ENCODE measurements around the gene IRF4.
"Not testable (repeated sequence)": the region's sequence is repeated elsewhere in the genome, so short reads cannot be mapped to it uniquely, and the experiment has no call there.

The IRF4 gene

DNA sequence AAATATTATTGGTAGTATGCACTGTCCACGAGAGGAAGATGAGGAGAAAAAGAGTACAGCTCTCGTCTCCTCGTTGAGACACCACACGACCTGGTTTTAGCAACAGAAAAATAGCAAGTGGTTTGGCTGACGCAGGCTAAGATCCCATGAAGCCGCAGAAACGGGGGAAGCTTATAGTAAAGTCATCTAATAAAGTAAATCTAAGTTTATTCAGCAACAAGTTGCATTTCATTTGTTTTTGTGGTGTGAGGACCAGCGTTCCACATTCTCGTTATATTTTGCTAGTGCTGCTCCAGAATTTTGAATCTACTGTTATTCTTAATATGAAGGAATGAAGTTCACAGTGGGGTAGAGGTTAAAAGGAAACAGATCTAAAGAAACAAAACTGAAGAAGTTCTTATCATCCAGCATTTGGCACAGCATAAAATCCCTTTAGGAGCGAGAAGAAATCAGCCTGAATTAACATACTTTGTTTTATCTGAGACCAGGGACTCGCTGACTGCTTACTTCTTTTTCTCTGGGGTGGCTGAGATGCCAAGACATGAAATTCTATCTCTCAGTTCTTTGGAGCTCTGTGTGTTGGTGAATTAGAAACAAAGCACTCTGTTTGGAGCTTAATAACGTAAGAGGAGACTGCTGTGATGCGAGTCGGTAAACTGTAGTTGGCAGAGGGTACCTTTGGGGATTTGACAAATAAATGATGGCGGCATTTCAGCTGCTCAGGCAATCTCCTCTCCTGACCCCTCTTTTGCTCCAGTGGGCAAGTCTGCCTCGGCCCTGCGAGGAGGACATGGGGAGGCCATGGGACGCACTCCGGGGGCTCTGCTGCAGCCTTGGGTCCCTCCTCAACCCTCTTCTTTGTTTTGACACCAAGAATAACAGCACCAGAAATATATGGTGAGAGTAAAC, 24.9 kb upstream of the IRF4 start:
- no peak for DNase-seq (ENCODE audit: low spot score)

DNA sequence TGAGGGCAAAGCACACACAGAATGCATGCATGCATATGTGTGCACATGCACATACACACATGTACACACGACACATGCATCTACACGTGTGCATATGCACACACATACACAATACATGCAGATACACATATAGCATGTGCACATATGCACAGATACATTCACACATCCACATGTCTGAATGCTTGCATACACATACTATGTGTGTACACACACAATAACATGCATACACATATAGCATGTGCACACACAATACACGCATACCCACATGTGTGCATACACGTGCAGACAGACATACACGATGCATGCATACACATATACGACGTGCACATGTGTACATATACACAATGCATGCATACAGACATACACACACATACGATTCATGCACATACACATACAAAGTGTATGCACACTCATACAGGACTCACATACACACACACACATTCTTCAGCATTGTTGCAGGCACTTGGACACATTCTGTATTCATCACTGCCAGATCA, 24.2 kb upstream of the IRF4 start:
- DNase-seq (ENCODE audit: low spot score): no peak

DNA sequence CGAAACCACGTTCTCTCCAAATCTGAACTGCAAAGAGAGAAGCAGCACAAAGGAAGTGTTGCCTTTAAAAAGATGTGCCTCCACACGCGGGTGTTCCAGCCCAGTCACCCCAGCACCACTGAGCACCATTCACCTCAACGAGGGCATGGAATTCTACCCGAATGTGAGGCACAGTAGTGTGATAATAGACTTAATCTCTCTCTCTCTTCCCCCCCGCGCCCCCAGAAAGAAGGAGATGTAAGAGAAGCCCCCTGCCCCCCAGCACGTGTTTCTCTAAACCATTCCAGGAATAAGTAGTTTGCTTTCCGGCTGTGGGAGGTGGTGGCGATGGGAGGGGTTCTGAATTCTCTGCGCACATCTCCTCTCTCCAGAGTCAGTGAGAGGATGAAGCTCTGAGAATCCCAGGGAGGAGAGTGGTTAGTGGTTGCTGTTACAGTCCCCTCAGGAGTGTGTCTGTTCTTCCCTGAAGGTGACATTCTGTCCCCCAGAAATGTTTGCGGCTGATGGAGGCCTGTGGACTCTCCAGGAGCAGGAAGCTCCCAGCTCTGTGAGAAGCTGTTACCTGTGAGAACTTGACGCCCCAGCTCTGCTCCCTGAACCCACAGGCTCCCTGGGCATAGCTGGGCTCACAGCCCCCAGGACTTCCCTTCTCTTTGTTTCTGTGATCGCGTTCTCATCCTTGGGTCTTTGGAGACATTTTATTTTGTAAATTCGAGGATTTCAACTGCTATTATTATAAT, 23.5 kb upstream of the IRF4 start:
- no peak for DNase-seq (ENCODE audit: low spot score)

DNA sequence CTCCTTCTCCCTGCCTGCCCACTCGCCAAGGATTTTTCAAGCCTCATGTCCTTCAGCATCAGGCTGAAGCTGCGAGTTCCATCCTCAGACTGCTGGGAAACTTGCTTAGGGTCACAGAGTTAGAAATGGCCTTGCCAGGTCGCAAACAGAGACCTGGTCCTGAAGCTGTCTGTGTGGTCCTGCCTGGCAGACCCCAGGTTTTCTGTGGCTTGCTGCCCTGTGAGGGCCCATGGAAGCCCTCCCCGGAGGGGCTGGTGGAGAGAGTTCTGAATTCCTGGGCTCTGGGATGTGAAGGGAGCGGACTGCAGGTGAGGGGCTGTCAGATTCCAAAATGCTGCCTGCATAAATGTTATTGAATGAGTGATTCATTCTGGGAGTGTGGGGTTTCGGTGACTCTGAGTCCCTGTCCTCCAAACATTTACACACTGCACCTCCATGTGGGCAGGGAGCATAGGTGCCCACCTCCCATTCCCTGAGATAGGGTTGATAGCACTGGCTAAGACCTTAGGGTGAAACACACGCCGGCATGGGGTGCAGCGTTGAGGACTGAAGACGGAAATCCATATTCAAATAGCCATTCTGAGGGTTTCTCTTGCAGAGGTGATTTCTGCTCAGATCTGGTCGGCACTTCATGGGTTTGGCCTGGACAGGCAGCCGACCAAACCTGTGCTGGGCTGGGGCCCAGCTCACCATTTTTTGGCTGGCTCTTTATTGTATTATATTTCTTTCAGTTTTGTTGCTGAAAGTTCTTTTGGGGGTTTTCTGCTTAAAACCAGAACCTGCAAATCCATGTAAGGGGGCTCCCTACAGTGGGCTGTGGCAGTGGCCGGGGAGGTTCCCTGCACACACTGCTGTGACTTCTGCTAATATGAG, 21.8 kb upstream of the IRF4 start:
- no peak for DNase-seq (ENCODE audit: low spot score)

DNA sequence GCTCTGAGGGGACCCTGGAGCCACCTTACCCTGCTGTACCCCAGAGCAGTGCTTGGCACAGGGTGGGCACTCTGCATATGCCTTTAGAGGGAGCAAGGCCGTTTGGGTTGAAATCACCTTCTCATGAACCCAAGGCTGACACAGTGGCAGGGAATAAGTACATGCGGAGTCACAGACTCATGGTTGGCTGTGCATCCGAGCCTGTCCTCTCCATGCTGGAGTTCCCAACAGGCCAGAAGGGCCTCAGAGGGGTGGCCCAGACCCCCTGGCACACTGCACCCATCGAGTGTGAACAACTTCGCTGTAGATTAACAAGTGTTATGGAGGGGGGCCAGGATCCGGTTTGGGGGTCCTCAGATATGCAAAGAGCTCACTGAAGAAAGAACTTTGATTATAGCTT, 21.0 kb upstream of the IRF4 start:
- DNase-seq (ENCODE audit: low spot score): no peak

DNA sequence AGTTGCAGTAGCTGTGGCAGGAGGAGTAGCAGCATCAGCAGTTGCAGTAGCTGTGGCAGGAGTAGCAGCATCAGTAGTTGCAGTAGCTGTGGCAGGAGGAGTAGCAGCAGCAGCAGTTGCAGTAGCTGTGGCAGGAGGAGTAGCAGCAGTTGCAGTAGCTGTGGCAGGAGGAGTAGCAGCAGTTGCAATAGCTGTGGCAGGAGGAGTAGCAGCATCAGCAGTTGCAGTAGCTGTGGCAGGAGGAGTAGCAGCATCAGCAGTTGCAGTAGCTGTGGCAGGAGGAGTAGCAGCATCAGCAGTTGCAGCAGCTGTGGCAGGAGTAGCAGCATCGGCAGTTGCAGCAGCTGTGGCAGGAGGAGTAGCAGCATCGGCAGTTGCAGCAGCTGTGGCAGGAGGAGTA, 19.7 kb upstream of the IRF4 start:
- not testable (repeated sequence) for DNase-seq (ENCODE audit: low spot score)

DNA sequence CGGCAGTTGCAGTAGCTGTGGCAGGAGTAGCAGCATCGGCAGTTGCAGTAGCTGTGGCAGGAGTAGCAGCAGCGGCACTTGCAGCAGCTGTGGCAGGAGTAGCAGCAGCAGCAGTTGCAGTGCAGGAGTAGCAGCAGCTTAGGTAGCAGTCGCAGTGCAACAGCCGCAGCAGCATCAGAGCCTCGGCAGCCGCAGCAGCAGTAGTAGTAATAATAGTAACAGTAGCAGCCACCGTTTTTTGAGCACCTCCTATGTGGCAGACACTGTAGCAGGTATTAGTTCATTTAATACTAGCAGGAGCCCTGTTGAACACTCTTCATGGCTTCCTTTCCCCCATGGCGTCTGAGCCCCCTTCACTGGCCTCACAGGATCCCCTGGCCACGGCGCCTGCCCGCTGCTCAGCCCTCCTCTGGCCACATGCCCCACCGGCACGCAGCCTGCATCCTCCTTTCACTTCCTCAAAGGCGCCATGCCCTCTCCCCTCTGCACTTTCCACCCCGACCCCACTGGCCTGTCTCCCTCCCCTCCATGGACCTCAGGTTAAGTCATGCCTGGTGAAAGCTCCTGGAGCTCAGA, 19.1 kb upstream of the IRF4 start:
- DNase-seq (ENCODE audit: low spot score): no peak

DNA sequence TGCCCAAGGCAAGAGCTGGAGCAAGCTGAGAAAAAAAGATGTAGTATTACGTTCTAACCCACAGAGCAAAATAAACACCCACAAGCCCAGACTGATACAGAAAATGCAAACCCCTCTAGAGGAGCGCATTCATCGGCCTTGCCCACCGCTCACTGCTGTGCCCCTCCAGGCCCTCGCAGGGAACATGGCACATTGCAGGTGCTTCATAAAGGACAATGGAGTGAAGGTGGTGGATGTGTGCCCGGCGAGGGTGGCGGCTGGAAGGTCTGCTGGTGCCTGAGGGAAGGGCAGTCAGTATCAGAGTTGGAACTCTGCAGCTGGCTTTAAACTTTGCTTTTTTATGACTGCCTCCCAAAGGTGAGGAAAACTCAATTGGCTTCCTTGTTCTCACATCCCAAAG, 18.5 kb upstream of the IRF4 start:
- no peak for DNase-seq (ENCODE audit: low spot score)

DNA sequence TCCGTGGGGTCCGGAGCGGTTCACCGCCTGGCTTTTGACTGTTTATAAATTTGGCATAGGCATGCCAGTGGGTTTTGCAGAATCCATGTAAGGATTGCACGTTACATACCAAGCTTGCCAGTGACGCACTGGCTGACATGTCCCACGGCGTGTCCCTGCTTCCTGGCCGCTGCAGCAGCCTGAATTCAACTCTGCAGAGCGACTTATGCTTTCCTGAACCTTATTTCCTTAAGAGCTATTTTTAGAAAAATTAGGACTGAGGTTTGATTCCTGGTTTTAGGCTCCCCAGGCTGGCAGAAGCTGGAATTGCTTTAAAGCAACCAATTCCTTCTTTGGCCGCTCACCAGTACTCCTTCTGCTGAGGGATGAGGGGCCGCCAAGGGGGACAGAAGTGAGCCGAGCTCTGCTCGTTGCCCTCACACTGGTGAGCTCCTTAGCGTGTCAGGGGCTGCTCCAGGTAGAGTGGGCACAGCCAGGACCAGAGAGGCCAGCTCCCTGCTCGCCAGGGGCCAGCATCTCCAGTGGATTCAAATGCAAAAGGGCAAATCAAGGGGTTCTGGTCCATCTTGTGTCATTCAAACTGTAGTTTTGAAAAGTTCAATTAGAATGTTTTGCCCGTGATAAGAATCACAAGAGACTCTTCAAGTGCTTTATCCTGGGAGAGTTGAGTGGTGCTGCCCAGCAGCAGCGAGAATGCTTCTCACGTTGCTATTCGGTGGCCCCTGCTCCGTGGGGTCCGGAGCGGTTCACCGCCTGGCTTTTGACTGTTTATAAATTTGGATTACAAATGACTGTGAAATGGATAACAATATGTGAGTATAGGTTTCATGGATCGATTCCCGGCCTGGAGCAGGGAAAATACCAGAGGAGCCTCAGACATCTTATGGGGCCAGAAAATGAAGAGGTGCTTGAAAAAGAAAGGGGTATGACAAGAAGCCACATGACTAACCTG, 17.5 kb upstream of the IRF4 start:
- DNase-seq (ENCODE audit: low spot score): no peak

DNA sequence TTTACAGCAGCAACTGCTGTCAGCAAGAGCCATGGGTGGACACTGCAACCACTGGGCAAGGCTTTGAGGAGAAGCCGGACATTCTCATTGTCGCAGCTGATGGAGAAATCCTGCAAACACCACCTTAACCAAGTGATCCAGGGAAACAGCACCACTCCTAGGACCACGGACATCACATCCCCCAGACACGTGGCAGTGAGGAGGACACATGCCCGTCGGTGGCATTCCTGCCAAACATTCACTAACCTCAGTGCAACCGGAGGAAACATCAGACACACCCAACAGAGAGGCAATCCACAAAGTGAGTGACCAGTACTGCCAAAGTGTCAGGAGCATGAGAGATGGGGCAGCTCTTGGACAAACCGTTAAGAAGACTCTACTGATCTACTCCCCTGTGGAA, 16.6 kb upstream of the IRF4 start:
- DNase-seq (ENCODE audit: low spot score): no peak

DNA sequence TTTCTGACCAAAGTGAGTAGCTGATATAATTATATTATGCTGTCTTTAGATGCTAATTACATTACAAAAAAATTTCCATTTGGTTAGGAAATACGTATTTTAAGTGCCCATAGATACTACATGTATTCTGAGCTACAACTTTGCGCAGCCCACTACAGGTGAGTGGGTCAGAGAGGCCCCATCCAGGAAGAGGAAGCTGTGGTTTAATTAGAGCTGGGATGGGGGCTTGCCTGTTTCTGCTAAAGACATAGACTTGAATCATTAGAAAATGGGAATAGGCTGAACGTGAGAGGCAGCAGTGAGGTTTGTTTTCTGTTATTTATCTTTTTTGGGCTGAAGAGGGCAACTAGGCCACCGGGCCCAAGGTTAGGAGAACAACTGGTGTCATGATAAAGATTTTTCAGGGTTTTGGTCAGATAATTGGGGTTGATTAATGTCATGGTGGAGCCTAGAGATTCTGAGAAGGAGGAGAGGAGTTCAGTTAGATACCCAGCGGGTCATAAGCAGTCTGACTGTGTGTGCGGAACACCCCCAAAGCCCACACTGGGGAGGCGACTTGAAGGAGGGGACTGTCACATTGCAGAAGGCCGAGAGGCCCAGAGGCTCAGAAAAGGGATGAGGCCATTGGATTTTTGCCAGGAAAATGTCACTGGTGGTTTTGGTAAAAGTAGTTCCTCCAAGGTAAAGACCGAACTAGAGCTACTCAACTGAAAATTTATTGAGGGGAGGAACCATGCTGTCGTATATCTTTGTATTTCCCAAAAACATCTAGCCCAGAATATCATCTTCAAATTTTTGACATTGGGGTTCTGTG, 14.5 kb upstream of the IRF4 start:
- no peak for DNase-seq (ENCODE audit: low spot score)

DNA sequence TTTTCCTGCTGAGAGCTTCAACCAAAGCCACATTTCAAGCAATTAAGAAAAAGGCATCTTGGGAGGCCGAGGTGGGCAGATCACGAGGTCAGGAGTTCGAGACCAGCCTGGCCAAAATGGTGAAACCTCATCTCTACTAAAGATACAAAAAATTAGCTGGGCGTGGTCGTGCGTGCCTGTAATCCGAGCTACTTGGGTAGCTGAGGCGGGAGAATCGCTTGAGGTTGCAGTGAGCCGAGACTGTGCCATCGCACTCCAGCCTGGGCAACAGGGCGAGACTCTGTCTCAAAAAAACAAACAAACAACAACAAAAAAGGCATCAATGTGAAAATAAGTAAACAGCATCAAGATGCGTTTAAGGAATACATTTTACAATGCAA, 13.9 kb upstream of the IRF4 start:
- DNase-seq (ENCODE audit: low spot score): not testable (repeated sequence)

DNA sequence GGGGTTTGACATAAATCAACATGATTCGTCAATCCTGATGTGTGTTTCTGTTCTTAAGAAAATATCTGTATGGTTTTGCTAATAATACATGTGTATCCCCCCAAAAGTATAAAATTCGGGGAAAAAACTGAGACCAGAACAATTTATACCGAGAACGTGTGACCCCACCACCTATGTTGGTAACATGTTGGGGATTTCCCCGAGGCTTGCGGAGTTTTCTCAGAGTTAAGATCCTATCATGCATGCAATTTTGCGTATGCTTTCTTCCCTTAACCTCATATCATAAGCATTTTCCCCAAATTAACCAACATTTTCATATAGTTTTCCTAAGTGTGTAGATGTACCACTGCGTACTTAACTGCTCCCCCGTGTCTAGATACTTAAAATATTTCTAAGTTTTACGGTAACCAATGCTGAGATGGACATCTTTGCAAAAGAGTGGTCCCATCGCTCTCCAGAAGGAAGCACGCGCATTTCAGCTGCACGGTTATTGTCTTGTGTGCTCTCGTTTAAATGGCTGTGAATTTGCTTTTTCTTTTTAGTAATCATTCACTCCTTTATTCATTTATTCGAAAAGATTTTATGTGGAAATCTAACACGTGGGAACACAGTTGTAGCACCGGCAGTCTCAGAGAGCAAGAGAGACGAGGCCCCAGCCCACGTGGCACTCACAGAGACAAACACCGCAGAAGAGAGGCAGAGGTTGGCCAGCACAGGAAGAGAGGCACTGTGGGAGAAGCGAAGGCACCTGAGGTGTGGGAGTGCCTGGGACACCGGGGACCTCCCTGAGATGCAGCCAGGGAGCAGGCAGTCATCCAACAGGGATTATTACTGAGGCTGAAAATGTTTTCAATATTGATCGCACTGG, 13.2 kb upstream of the IRF4 start:
- no peak for DNase-seq (ENCODE audit: low spot score)

DNA sequence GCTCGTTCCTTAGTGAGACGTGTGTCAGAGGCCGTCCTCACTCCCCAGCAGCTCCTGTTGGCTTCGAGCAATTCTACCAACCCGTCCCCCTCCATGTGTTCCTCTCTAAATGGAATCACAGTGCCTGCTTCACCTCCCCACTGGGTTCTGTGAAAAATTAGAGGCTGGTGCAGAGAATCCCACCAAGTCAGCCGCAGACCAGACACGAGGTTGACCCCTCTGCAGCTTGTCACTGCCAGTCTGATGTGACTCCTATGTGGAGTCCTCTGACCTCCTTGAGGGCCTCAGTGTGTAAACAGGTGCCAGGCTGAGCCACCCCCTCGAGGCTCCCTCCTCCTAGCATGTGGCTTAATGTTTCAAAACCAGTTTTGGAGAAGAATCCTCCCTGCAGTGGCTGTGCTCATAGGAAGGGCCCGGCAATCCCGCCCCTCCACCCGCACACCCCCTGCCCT, 12.6 kb upstream of the IRF4 start:
- DNase-seq (ENCODE audit: low spot score): no peak

DNA sequence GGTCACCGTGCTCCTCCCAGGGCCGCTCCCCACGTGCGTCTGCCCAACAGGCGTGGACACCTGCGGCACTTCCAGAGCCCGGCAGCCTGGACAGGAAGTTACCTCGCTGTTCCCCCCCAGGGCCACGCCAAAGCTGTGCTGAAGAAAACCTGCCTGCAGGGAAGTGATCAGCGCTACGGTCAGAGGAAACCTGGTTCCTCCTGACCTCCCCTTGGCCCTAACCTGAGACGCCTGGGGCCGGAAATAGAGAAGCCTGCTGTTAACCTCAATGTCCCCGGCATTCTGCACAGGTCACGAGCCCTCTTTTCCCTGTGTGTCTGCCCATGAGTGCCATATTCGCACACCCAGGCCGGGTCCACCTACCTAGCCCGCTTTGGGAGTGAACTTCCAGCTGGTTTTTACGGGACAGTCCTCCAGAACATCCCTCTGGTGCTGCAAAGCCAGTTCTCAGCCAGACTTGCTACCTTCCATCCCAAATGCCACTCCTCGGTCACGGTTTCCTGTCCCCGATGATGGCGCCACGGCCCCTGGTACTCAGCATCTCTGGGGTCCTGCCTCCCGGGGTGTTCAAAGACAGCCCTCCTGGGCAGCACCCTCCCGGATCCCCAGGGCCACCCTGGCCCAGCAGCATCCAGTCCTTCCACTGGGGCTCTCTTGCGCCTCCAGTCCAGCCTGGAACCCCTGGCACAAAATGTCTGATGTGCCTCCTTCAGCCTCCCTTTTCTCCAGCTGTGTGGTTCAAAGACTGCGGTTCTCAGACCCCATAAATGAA, 12.0 kb upstream of the IRF4 start:
- no peak for DNase-seq (ENCODE audit: low spot score)

DNA sequence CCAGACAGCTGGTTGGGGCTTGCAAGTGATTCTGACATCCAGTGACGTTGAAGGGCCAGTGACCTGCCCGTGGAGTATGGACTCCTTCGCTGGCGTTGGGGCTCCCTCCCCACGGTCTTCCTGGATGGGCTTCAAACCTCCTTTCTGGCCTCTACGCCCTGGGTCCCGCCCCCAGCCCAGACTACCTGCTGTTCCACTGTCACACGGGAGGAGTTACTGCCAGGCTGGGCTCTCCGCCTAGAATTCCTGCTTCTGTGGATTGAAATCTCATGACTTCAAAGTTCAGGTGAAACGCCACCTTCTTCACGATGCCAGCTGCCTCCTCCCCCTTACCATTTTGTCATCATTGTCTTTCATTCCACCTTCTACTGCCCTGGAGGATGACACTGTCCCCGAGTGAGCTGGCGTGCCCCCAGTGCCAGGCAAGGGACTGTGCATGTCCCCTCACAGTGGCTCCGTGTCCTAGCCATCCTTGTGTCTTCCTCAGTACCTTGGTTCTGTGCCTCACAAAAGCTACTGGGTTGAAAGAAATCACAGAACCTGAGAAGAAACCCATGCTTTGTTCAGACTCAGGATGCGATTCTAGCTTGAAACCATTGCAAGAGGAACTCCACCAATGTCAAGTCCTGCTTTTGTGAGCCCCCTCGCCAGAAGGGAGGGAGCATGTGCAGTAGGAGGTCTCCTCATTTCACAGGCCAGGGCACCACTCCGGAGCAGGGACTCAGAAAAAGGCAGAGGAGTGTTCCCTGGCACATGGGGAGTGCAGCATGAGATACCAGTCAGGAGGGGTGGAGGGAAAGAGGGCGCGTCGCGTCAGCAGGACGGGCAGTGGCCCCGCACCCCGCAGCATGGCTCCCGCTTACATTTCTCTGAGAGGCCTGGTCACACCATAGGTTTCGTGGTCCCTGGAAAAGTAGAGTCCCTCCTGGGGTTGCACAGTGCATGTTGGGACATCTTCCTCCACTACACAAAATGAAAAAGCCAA, 11.0 kb upstream of the IRF4 start:
- no peak for DNase-seq (ENCODE audit: low spot score)
